AG04450 (cell line): Measurements from ENCODE around the gene IRAK1. TPM values are rescaled to one million over a fixed set of nuclear protein-coding genes. Genes with fewer than 3 reads are reported as not detected.

Experiments
- CTCF ChIA-PET: fragments of 300-600, 350-600 bp; formaldehyde crosslinking; extraction: SDS; loops from one replicate; lab custom pipeline; 2022; ENCODE audit warnings: antibody characterized with exemption, inconsistent platforms; lab: Charles Lee
- POLR2A ChIA-PET: fragments of 350-600 bp; formaldehyde crosslinking; extraction: SDS; loops from one replicate; lab custom pipeline; 2021; ENCODE audit warnings: antibody characterized with exemption, inconsistent platforms; lab: Yijun Ruan, JAX
- DNase-seq: peaks from one replicate; pipeline ENCODE4 v3.0.0-alpha.2; 2011; ENCODE audit warnings: low read depth, low spot score
- H3K27ac ChIP-seq: one replicate; pipeline ENCODE4 v1.5.1; 2012; ENCODE audit warnings: low read depth, low read length, control low read depth
- H3K27me3 ChIP-seq: one replicate; pipeline ENCODE4 v1.6.0; 2012; ENCODE audit warnings: low read length; ENCODE audit not compliant: control insufficient read depth, insufficient read depth
- H3K4me3 ChIP-seq: 2 replicates; pipeline ENCODE4 v1.5.1; 2011; ENCODE audit warnings: mild to moderate bottlenecking, low read depth, low read length, control low read depth
- H3K9me3 ChIP-seq: 2 replicates; pipeline ENCODE4 v1.5.1; 2012; ENCODE audit warnings: low read length; ENCODE audit not compliant: control insufficient read depth, insufficient read depth
- CTCF ChIP-seq: IDR thresholded peaks from 2 replicates; pipeline ENCODE4 v1.5.1; 2011; ENCODE audit warnings: low read depth, low read length, control low read depth, inconsistent platforms
- polyA plus RNA-seq: library from polyadenylated mRNA; depleted of rRNA; stranded (reverse); fragments of >200 nt; gene quantifications from 2 replicates; pipeline ENCODE4 v1.2.3, GENCODE V29; 2011

Gene IRAK1
- polyA plus RNA-seq, 1 experiment, result 31.6 TPM

- CTCF ChIA-PET, result interaction anchor here (0.9 to 1.9 kb wide), 4 partner anchors 16 to 406 kb away, joined by 3 to 9 read pairs (median 4); no protein-coding TSS in a partner anchor
- no peaks in the 10 kb centered on the region; the same call in 1 of the 2 replicates for H3K9me3 ChIP-seq
- TF ChIP-seq CTCF, result no peak
- H3K27me3 ChIP-seq, result no peaks in the 10 kb centered on the region
- no peak overlapping the region; the same call in 1 of the 2 replicates for H3K4me3 ChIP-seq
- DNase-seq, result no peak
- POLR2A ChIA-PET, result interaction anchor here (0.5 kb wide), 1 partner anchor 201 kb away, joined by 4 read pairs; no protein-coding TSS in a partner anchor
- no peak overlapping the region for H3K27ac ChIP-seq
Observed at GRCh38 chrX:153966841-153967535, 52.7 kb downstream of the IRAK1 start.

GRCh38 chrX:153966283-153966688 is 53.4 kb downstream of the IRAK1 start:
- ChIA-PET POLR2A (no interaction called here), CTCF (interaction anchor here (0.9 to 1.9 kb wide), 4 partner anchors 15 to 407 kb away, joined by 3 to 9 read pairs (median 4); no protein-coding TSS in a partner anchor)
- Histone ChIP-seq H3K27ac (no peak overlapping the region), H3K27me3 (no peaks in the 10 kb centered on the region), H3K4me3 (no peak overlapping the region), H3K9me3 (no peaks in the 10 kb centered on the region; the same call in 1 of the 2 replicates)
- TF ChIP-seq CTCF, result no peak
- DNase-seq, result no peak

GRCh38 chrX:153965406-153965805 is 54.3 kb downstream of the IRAK1 start:
- CTCF ChIA-PET, result interaction anchor here (1.9 kb wide), 1 partner anchor 15 kb away, joined by 6 read pairs; no protein-coding TSS in a partner anchor
- no peak overlapping the region for H3K4me3 ChIP-seq
- DNase-seq, result no peak
- H3K27ac ChIP-seq, result no peak overlapping the region
- TF ChIP-seq CTCF, result no peak
- no peaks in the 10 kb centered on the region; the same call in 1 of the 2 replicates for H3K9me3 ChIP-seq
- POLR2A ChIA-PET, result no interaction called here
- H3K27me3 ChIP-seq, result no peaks in the 10 kb centered on the region

GRCh38 chrX:153964105-153964504 is 55.6 kb downstream of the IRAK1 start:
- no peak for DNase-seq
- no peak for TF ChIP-seq CTCF
- POLR2A ChIA-PET, result no interaction called here
- H3K27me3 ChIP-seq, result no peaks in the 10 kb centered on the region
- CTCF ChIA-PET, result no interaction called here
- H3K9me3 ChIP-seq, result no peaks in the 10 kb centered on the region
- H3K27ac ChIP-seq, result no peak overlapping the region
- H3K4me3 ChIP-seq, result no peak overlapping the region

- Histone ChIP-seq H3K9me3 (no peaks in the 10 kb centered on the region), H3K27ac (no peak overlapping the region), H3K27me3 (no peaks in the 10 kb centered on the region), H3K4me3 (no peak overlapping the region)
- no peak for DNase-seq
- ChIA-PET CTCF (no interaction called here), POLR2A (no interaction called here)
- no peak for TF ChIP-seq CTCF
Observed at GRCh38 chrX:153963546-153963945, 56.2 kb downstream of the IRAK1 start.
